Pancreas (tissue), 10 donors: ENCODE results near the gene GABRR2. TPM values are rescaled to one million over a fixed set of nuclear protein-coding genes. Genes with fewer than 3 reads are reported as not detected.

Experiments used
- ATAC-seq, 4 donors: fragments of 200-7000 bp; cut with Tn5 transposase; one replicate each; pipeline versions ENCODE4 v1.8.0 to v1.9.1; 2020; ENCODE audit warnings: mild to moderate bottlenecking in 4 of 4, moderate library complexity in 4 of 4
- DNase-seq, 6 donors: peaks; one replicate each; pipeline ENCODE4 v3.0.0-alpha.2; 2020
- FAIRE-seq: peaks from 2 replicates; lab custom pipeline; 2012; peaks lifted over from hg19 to GRCh38; lab: Jason Lieb, UNC
- H3K27ac ChIP-seq, 4 donors: fragments of 200-600 bp; sonication (generic); 1 replicate in 3 of 4; 2 replicates in 1 of 4; pipeline versions ENCODE4 v1.5.0 to v1.8.0; 2020
- H3K27me3 ChIP-seq, 4 donors: fragments of 200-600 bp; one replicate each; pipeline ENCODE4 v1.8.0; 2021
- H3K36me3 ChIP-seq, 3 donors: fragments of 200-600 bp; sonication (generic) in 1 of 3; one replicate each; pipeline versions ENCODE4 v1.5.0 to v1.8.0; 2020 to 2021
- H3K4me1 ChIP-seq, 3 donors: fragments of 200-600 bp; one replicate each; pipeline ENCODE4 v1.8.0; 2021
- H3K4me3 ChIP-seq, 4 donors: fragments of 200-600 bp; sonication (generic) in 2 of 4; one replicate each; pipeline versions ENCODE4 v1.5.0 to v1.8.0; 2020 to 2021
- H3K9me3 ChIP-seq, 4 donors: fragments of 200-600 bp; one replicate each; pipeline ENCODE4 v1.8.0; 2021
- whole genome bisulfite sequencing, 2 donors: extraction: QIAGEN DNeasy Blood & Tissue Kit; methylation state at CpG; one replicate each; pipeline ENCODE4 v1.1.7; 2013; 5-methylcytosine and 5-hydroxymethylcytosine counted together
- intact Hi-C, 3 donors: fragments of 100-400 bp; cut with DNase I; formaldehyde crosslinking; loops; one replicate each; pipeline versions ENCODE4 v1.11.1 to v1.14.2; 2022
- polyA plus RNA-seq, 2 donors: library from polyadenylated mRNA; stranded (reverse); fragments of 200-250 nt; gene quantifications; one replicate each; pipeline ENCODE4 v1.2.3, GENCODE V29; 2013
- total RNA-seq, 6 donors: library from RNA; stranded (reverse); fragmentation: NEBNext Ultra II Directional in 4 of 6; extraction: Animal tissue kit (Norgen Biotek cat#: 25700) in 4 of 6; gene quantifications; one replicate each; pipeline versions ENCODE4 v1.2.1 to v1.2.4, GENCODE V29; 2021 to 2023
- TF ChIP-seq, protein P1 (sequence below), 4 donors: fragments of 200-600 bp; sonication (generic) in 3 of 4; IDR thresholded peaks; one replicate each; pipeline versions ENCODE4 v1.5.0 to v1.8.0; 2021; ENCODE audit warnings: antibody characterized with exemption in 4 of 4
- donor health status: healthy with polysubstance abuse.
- donor health status: DM: no; HTN: no; CAD: no; lungs with moderate emphysema.
- donor health status: DM: no; HTN: no; CAD: no.
- donor health status: control.
- donor health status: control.
- donor health status: Bipolar disorder and iron deficiency.
- donor health status: DM: yes; HTN: yes; CAD: no.
- donor health status: DM: no; HTN: no; CAD: no.
- donor health status: DM: no; HTN: no; CAD: no.
- donor health status: DM: yes; HTN: yes; CAD: no.

The GABRR2 gene
- total and polyA plus RNA-seq, 8 donors = 0.14 to 0.75 (median 0.27) TPM; not detected in 1

DNA sequence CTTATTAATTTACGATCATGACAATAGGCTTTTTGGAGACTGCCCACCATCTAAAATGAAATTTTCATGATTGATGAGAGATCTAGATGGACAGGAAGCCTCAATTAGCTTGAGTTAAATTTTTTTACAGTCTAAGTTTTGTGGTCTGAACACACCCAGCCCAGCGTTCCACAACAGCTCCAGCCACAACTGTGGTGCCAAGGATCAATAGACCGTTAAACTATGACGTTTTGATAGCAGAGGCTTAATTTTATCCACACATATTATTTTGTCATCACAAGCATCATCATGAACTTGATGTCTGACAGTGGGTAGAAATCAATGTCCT is 92.4 kb downstream of the GABRR2 start:
- H3K9me3 ChIP-seq = no peaks in the 10 kb centered on the region
- no peak for DNase-seq
- no peaks in the 10 kb centered on the region for H3K4me1 ChIP-seq
- TF ChIP-seq, protein P1, sequence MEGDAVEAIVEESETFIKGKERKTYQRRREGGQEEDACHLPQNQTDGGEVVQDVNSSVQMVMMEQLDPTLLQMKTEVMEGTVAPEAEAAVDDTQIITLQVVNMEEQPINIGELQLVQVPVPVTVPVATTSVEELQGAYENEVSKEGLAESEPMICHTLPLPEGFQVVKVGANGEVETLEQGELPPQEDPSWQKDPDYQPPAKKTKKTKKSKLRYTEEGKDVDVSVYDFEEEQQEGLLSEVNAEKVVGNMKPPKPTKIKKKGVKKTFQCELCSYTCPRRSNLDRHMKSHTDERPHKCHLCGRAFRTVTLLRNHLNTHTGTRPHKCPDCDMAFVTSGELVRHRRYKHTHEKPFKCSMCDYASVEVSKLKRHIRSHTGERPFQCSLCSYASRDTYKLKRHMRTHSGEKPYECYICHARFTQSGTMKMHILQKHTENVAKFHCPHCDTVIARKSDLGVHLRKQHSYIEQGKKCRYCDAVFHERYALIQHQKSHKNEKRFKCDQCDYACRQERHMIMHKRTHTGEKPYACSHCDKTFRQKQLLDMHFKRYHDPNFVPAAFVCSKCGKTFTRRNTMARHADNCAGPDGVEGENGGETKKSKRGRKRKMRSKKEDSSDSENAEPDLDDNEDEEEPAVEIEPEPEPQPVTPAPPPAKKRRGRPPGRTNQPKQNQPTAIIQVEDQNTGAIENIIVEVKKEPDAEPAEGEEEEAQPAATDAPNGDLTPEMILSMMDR (IDR thresholded peaks at IDR 0.05) = no peak
- no peak overlapping the region for H3K27ac ChIP-seq
- H3K27me3 ChIP-seq = no peaks in the 10 kb centered on the region
- FAIRE-seq = no peak
- 53 to 63% methylated on average over 4 of the region's 4 CpGs for WGBS, 2 donors
- intact Hi-C loops = no loop called here
- no peaks in the 10 kb centered on the region for H3K36me3 ChIP-seq
- no peak for ATAC-seq
- no peak overlapping the region for H3K4me3 ChIP-seq

DNA sequence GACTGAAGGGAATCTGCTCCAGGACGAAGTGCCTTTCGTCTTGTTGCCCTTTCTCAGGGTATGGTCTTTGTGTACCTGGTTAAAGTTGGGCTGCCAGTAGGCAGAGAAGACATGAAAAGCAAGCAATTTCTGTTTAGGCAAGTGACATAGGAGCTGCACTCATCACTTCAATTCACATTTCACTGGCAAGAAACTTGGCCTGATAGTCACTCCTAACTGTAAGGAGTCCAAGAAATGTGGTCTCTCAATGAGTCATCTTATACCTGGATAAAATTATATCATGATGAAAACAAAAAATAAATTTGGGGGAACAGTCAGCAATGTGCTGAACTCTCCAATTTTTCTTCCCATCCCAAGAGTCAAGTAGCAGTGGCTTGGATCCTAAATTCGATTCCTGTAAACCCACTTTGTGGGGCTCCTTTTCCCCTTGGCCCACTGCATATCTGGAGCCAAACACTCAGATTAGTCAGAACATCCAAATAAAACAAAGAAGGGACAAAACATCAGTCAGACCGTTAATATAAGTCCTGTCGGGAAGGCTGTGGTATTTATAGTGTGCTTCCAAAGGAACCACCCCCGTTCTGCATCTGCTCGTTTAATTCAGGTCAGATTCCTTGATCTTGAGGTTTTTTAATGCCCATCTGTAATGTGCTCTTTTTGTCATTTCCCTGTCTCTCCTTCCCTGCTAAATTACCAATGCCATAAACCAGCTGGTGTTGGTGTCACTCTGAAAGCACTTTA is 93.0 kb downstream of the GABRR2 start:
- no peak for DNase-seq
- Histone ChIP-seq H3K9me3 (no peaks in the 10 kb centered on the region), H3K27ac (no peak overlapping the region), H3K4me1 (no peaks in the 10 kb centered on the region), H3K27me3 (no peaks in the 10 kb centered on the region), H3K36me3 (no peaks in the 10 kb centered on the region), H3K4me3 (no peak overlapping the region)
- intact Hi-C loops = no loop called here
- 36 to 46% methylated on average over 7 of the region's 7 CpGs for WGBS, 2 donors
- TF ChIP-seq, protein P1 (IDR thresholded peaks at IDR 0.05) = no peak
- FAIRE-seq = no peak
- ATAC-seq = no peak

- Histone ChIP-seq H3K4me1 (no peaks in the 10 kb centered on the region), H3K27ac (no peak overlapping the region), H3K36me3 (no peaks in the 10 kb centered on the region), H3K4me3 (no peak overlapping the region), H3K9me3 (no peaks in the 10 kb centered on the region), H3K27me3 (no peaks in the 10 kb centered on the region)
- TF ChIP-seq, protein P1 (IDR thresholded peaks at IDR 0.05) = no peak
- ATAC-seq (no peak), DNase-seq (no peak), FAIRE-seq (no peak)
- intact Hi-C loops = no loop called here
- 61 to 65% methylated on average over 3 of the region's 3 CpGs for WGBS, 2 donors
These were observed 94.0 kb downstream of the GABRR2 start for GRCh38 chr6:89221129-89221528.

GRCh38 chr6:89217299-89217910 is 97.7 kb downstream of the GABRR2 start, which contains the start of gene GABRR1:
Gene GABRR1, minus strand, starts transcription at chr6:89217358. Its CDS starts 36 bp downstream, at chr6:89217322.
- no peaks in the 10 kb centered on the region for H3K36me3 ChIP-seq
- WGBS, 2 donors = 61 to 62% methylated on average over 10 of the region's 10 CpGs
- DNase-seq (no peak), FAIRE-seq (no peak), ATAC-seq (no peak)
- no peaks in the 10 kb centered on the region for H3K4me1 ChIP-seq
- intact Hi-C loops = no loop called here
- no peaks in the 10 kb centered on the region for H3K9me3 ChIP-seq
- no peak within 1 kb of the TSS for H3K27ac ChIP-seq
- H3K4me3 ChIP-seq = no peak within 1 kb of the TSS
- TF ChIP-seq, protein P1 (IDR thresholded peaks at IDR 0.05) = no peak
- no peaks in the 10 kb centered on the region for H3K27me3 ChIP-seq

DNA sequence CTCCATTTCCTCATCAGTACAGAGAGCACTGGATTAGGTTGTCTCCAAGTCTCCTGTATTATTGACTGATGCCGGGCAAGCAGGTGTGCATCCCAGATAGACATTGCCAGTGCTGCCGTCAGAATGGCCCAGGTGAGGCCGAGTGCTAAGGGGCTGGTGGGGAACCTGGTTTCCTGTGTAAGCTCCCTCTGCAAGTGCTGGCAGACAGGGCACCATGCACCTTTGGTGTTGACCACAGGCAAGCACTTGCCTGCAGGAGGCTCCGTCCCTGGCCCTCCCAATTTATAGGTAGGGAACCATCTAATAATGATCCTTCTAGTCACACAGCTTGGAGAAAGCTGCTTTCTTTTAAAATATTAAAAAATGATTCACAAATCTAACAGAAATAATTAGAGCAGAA is 98.7 kb downstream of the GABRR2 start:
- no peak for DNase-seq
- H3K27me3 ChIP-seq = no peaks in the 10 kb centered on the region
- H3K4me3 ChIP-seq = no peak overlapping the region
- ATAC-seq = no peak
- no peaks in the 10 kb centered on the region for H3K36me3 ChIP-seq
- H3K4me1 ChIP-seq = no peaks in the 10 kb centered on the region
- no peak for FAIRE-seq
- H3K27ac ChIP-seq = no peak overlapping the region
- 66 to 71% methylated on average over 4 of the region's 4 CpGs for WGBS, 2 donors
- TF ChIP-seq, protein P1 (IDR thresholded peaks at IDR 0.05) = no peak
- intact Hi-C loops = no loop called here
- no peaks in the 10 kb centered on the region for H3K9me3 ChIP-seq
